ENCODE data around the gene LDLRAP1.

Gene LDLRAP1, protein sequence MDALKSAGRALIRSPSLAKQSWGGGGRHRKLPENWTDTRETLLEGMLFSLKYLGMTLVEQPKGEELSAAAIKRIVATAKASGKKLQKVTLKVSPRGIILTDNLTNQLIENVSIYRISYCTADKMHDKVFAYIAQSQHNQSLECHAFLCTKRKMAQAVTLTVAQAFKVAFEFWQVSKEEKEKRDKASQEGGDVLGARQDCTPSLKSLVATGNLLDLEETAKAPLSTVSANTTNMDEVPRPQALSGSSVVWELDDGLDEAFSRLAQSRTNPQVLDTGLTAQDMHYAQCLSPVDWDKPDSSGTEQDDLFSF

GRCh38 chr1:25543425-25544242 is at the start of gene LDLRAP1:
Gene LDLRAP1 (plus strand): TSS chr1:25543606. CDS start chr1:25543699, 93 bp downstream.
- H4K20me1 ChIP-seq (ENCODE audit: control insufficient read depth, insufficient read depth, low read depth, low read length) = no peaks in the 10 kb centered on the region
- H3K27ac ChIP-seq (ENCODE audit: low read depth, low read length) = no peak within 1 kb of the TSS
- no peaks in the 10 kb centered on the region for H3K9me2 ChIP-seq (replicated peaks; ENCODE audit: control insufficient read depth, low read length)
- H3K79me2 ChIP-seq (ENCODE audit: control insufficient read depth, low read length) = no peaks in the 10 kb centered on the region
- peaks cover 35% of the 10 kb centered on the region for H3K27me3 ChIP-seq (ENCODE audit: control insufficient read depth, low read length)
- H3K4me3 ChIP-seq (ENCODE audit: low read length) = peak within 1 kb of the TSS; percentile 74
- peaks cover 14% of the 10 kb centered on the region for H3K4me1 ChIP-seq (ENCODE audit: control insufficient read depth, low read length)
- TF ChIP-seq EZH2phosphoT487 (IDR thresholded peaks at IDR 0.05; ENCODE audit: borderline replicate concordance, low read length) (no peak), CTCF (IDR thresholded peaks at IDR 0.05; ENCODE audit: low read depth, low read length, poor library complexity, severe bottlenecking) (no peak)
- no peaks in the 10 kb centered on the region for H3K9me3 ChIP-seq (ENCODE audit: control insufficient read depth, insufficient read depth, low read length)
- peak within 1 kb of the TSS; percentile 72 for H3K4me2 ChIP-seq (ENCODE audit: low read length)
- no peaks in the 10 kb centered on the region for H3K36me3 ChIP-seq (ENCODE audit: control insufficient read depth, low read length)
- H3F3A ChIP-seq (ENCODE audit: control insufficient read depth, insufficient read depth) = no peaks in the 10 kb centered on the region

GRCh38 chr1:25494952-25495351 is 48.5 kb upstream of the LDLRAP1 start:
- Histone ChIP-seq H3K4me2 (ENCODE audit: low read length) (no peak overlapping the region), H3K27me3 (ENCODE audit: control insufficient read depth, low read length) (no peaks in the 10 kb centered on the region), H4K20me1 (ENCODE audit: control insufficient read depth, insufficient read depth, low read depth, low read length) (no peaks in the 10 kb centered on the region), H3K36me3 (ENCODE audit: control insufficient read depth, low read length) (peaks cover 79% of the 10 kb centered on the region), H3K4me1 (ENCODE audit: control insufficient read depth, low read length) (no peaks in the 10 kb centered on the region), H3K27ac (ENCODE audit: low read depth, low read length) (no peak overlapping the region), H3F3A (ENCODE audit: control insufficient read depth, insufficient read depth) (no peaks in the 10 kb centered on the region), H3K4me3 (ENCODE audit: low read length) (no peak overlapping the region), H3K9me2 (replicated peaks; ENCODE audit: control insufficient read depth, low read length) (no peaks in the 10 kb centered on the region), H3K79me2 (ENCODE audit: control insufficient read depth, low read length) (no peaks in the 10 kb centered on the region), H3K9me3 (ENCODE audit: control insufficient read depth, insufficient read depth, low read length) (no peaks in the 10 kb centered on the region)
- TF ChIP-seq EZH2phosphoT487 (IDR thresholded peaks at IDR 0.05; ENCODE audit: borderline replicate concordance, low read length) (no peak), CTCF (IDR thresholded peaks at IDR 0.05; ENCODE audit: low read depth, low read length, poor library complexity, severe bottlenecking) (no peak)

DNA sequence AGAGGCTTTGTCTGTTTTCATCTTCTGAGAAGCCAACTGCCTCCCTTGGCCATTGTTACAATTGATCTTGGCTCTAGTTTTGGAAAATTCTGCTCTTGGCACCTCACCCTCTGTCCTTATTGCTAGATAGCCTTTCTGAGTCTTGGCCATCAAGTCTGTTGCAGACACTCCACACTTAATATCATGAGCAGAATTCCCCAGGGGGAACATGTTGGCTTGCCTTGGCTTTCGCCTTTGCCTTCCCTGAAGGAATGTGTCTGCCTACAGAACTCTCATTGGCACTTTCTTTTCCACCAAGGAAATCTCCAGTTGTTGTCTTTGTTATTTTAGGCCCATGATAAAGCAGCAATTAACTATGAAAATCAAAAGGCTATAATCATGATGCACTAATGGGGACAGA is 42.7 kb upstream of the LDLRAP1 start:
- peaks cover 55% of the 10 kb centered on the region for H3K36me3 ChIP-seq (ENCODE audit: control insufficient read depth, low read length)
- no peaks in the 10 kb centered on the region for H3K9me3 ChIP-seq (ENCODE audit: control insufficient read depth, insufficient read depth, low read length)
- no peaks in the 10 kb centered on the region for H3K9me2 ChIP-seq (replicated peaks; ENCODE audit: control insufficient read depth, low read length)
- no peaks in the 10 kb centered on the region for H3K27me3 ChIP-seq (ENCODE audit: control insufficient read depth, low read length)
- no peak overlapping the region for H3K4me3 ChIP-seq (ENCODE audit: low read length)
- H3K4me2 ChIP-seq (ENCODE audit: low read length) = no peak overlapping the region
- H3F3A ChIP-seq (ENCODE audit: control insufficient read depth, insufficient read depth) = peaks cover 4% of the 10 kb centered on the region; the same call in 1 of the 2 replicates
- H4K20me1 ChIP-seq (ENCODE audit: control insufficient read depth, insufficient read depth, low read depth, low read length) = no peaks in the 10 kb centered on the region
- no peak overlapping the region for H3K27ac ChIP-seq (ENCODE audit: low read depth, low read length)
- TF ChIP-seq EZH2phosphoT487 (IDR thresholded peaks at IDR 0.05; ENCODE audit: borderline replicate concordance, low read length) = no peak
- TF ChIP-seq CTCF (IDR thresholded peaks at IDR 0.05; ENCODE audit: low read depth, low read length, poor library complexity, severe bottlenecking) = no peak
- peaks cover 19% of the 10 kb centered on the region for H3K4me1 ChIP-seq (ENCODE audit: control insufficient read depth, low read length)
- no peaks in the 10 kb centered on the region for H3K79me2 ChIP-seq (ENCODE audit: control insufficient read depth, low read length)

Measured in DOHH2 (cell line).